ENCODE data around the gene ATL3. TPM values are rescaled to one million over a fixed set of nuclear protein-coding genes. Genes with fewer than 3 reads are reported as not detected.

ATL3 gene
- total RNA-seq, 1 experiment from 2014 or later, result 32.3 TPM

GRCh38 chr11:63609536-63609935 lies 61.6 kb downstream of the ATL3 start:
- H3K27me3 ChIP-seq (ENCODE audit: insufficient read depth, low read length), result no peaks in the 10 kb centered on the region
- no TSS peak for BruUV-seq (replicated peaks)
- H3K36me3 ChIP-seq (ENCODE audit: control insufficient read depth in 1 of 2, insufficient read depth in 2 of 2, low read length in 2 of 2), result no peaks in the 10 kb centered on the region
- ChIA-PET RAD21 (ENCODE audit: low non-redundant PET in 1 of 2, low total read pairs in 2 of 2, uncharacterized antibody in 2 of 2, unreplicated experiment in 2 of 2) (no interaction called here), POLR2A (interaction anchor here (0.6 kb wide), 1 partner anchor 483 kb away, joined by 3 read pairs; no protein-coding TSS in a partner anchor), CTCF (no interaction called here)
- intact Hi-C loops (cut with micrococcal nuclease), result loop anchor here (10.0 kb wide), 1 partner anchor 125 kb away; no protein-coding TSS in a partner anchor
- TF ChIP-seq SRF (IDR thresholded peaks at IDR 0.05; ENCODE audit: low read depth) (no peak), YY1 (IDR thresholded peaks at IDR 0.05; ENCODE audit: extremely low read depth, insufficient replicate concordance, low read depth, low read length) (no peak), CTCF (IDR thresholded peaks at IDR 0.05 in 2 of 3, conservative IDR thresholded peaks at IDR 0.05 in 1 of 3; ENCODE audit: borderline replicate concordance in 1 of 3, insufficient read depth in 1 of 3, low read depth in 2 of 3, low read length in 2 of 3) (no peak), MAX (IDR thresholded peaks at IDR 0.05) (no peak), SP1 (IDR thresholded peaks at IDR 0.05; ENCODE audit: low read depth) (no peak), JUND (IDR thresholded peaks at IDR 0.05) (no peak), EZH2 (IDR thresholded peaks at IDR 0.05) (no peak), CBX3 (IDR thresholded peaks at IDR 0.05; ENCODE audit: low read depth) (no peak), POLR2A (IDR thresholded peaks at IDR 0.05; ENCODE audit: borderline replicate concordance, extremely low read depth, insufficient read depth, insufficient read length) (no peak), EZH2phosphoT487 (IDR thresholded peaks at IDR 0.05; ENCODE audit: borderline replicate concordance) (no peak), TCF7L2 (IDR thresholded peaks at IDR 0.05; ENCODE audit: borderline replicate concordance, extremely low read depth, insufficient read depth, insufficient read length) (no peak), SIN3A (IDR thresholded peaks at IDR 0.05; ENCODE audit: low read depth) (no peak), ATF3 (IDR thresholded peaks at IDR 0.05) (no peak), REST (IDR thresholded peaks at IDR 0.05; ENCODE audit: low read depth) (no peak), FOSL1 (IDR thresholded peaks at IDR 0.05; ENCODE audit: low read depth) (no peak), ELF1 (IDR thresholded peaks at IDR 0.05; ENCODE audit: borderline replicate concordance, low read depth) (no peak)
- DNase-seq (ENCODE audit: low read depth, low spot score) (no peak), ATAC-seq (no peak)
- no peak overlapping the region for H3K27ac ChIP-seq (ENCODE audit: low read depth, low read length)
- no peak overlapping the region for H3K4me2 ChIP-seq (ENCODE audit: low read length)
- H3K4me3 ChIP-seq (replicated peaks in 1 of 2; ENCODE audit: low read depth in 1 of 2, low read length in 2 of 2), result no peak overlapping the region
- peaks cover 13 to 21% of the 10 kb centered on the region in 2 experiments; a peak in 3 of 4 replicates for H3K4me1 ChIP-seq (ENCODE audit: control insufficient read depth in 1 of 2, insufficient read depth in 2 of 2, low read length in 2 of 2)
- no peak overlapping the region for H3K9ac ChIP-seq (ENCODE audit: low read length)
- no peaks in the 10 kb centered on the region for H3K9me3 ChIP-seq (ENCODE audit: control insufficient read depth in 1 of 2, insufficient read depth in 1 of 2, low read depth in 1 of 2, low read length in 2 of 2)
- no peaks in the 10 kb centered on the region for H4K20me1 ChIP-seq (ENCODE audit: insufficient read depth)
- no peaks in the 10 kb centered on the region for H3K79me2 ChIP-seq (ENCODE audit: insufficient read depth, low read length)
- no peaks in the 10 kb centered on the region for H3K9me2 ChIP-seq (ENCODE audit: insufficient read depth)
- H2AFZ ChIP-seq (ENCODE audit: low read depth, low read length, poor library complexity, severe bottlenecking), result no peak overlapping the region
